Measurements from ENCODE around the gene ASF1B.
A peak's percentile ranks its signal among the peaks of the same experiment; 100 is the strongest.

ASF1B gene

DNA sequence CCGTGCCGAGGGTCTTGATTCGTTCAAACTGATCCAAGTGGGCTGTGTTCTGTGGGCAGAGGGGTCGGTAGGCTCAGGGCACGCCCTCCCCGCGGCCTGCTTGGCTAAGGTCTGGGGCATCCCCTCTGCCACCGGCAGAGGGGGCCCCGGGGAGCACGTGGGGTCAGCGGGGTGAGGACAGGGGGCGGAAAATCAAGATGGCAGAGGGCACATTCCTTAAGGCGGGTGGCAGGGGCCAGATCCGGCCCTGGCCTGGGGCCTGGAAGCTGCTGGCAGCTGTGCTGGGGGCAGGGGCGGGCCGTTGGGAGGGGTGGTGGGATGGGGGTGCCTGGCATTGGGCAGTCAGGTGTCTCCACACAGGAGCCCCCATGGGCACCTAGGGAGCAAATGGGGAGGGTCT, 29.5 kb downstream of the ASF1B start:
- no peak for DNase-seq

DNA sequence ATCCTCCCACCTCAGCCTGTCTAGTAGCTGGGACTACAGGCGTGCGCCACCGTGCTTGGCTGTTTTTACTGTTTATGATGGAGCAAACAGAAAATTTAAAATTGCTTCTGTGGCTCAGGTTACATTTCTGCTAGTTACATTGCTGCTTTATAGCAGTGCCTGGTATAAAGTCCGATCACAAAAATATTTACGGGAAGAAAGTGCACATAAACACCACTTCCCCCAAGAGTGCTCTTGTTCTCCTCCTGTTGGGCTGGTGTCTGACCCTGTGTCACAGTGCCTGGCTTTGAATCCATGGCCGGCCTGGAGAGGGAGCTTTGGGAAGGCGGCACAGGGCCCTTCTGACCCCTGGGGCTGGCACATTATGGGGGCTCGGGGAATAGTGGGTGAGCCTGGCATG, 30.7 kb downstream of the ASF1B start:
- DNase-seq, result no peak

DNA sequence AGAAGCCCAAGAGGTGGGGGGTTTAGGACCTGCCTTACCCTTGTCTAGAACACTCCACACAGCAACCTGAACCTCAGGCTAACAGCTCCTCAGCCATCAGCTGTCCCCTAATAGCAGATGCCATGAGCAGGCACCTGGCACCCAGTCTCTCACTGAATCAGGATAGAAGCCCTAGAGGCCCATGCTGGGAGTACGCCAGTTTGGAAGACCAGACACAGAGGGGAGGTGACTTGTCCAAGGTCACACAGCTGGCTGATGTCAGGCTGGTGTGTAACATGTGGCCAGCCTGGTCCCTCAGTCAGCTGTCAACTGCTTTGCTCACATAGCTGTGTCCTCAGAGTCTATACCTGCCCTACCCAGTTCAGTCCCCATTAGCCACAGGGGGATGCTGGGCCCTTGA, 33.1 kb downstream of the ASF1B start:
- DNase-seq, result no peak

DNA sequence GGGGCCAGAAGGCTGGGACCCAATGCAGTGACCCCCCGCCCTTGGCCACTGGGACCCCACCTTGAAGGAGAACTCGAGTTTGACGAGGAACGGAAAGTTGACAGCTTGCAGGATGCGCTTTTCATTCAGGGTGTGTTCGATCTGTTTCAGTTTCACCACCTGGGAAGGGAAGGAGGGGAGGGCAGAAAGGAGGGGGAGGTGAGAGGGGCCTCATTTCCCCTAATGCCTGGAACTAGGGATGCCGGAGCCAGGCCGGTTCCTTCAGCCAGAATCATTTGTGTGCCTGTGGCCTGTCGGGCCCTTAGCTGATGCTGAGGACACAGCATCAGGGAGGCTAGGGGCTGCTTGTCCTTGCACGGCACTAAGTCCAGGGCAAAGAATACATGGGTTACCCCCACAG, 33.6 kb downstream of the ASF1B start:
- no peak for DNase-seq

DNA sequence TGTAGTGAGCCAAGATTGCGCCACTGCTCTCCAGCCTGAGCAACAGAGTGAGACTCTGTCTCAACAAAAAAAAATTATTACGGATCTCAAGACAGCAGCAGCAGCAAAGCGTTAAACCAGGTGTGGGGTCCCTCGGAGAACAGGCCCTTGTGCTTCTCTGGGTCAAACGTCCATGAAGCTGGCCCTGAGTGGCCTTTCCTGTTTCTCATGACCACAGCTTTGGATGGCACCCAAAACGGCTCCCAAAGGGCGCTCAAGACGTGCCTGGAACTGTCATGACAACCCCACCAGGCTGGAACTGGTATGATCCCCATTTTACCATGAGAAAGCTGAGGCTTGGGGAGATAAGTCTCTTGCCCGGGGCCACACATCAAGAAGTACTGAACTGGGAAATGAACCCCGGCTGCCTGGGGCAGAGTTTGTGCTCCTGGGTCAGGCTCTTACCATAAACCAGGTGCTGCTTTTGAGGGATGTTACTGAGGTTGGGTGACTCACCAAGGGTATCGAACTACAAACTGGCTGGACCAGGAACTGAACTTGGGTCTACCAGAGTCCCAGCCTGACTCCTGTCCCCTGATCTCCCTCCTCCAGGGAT, 34.2 kb downstream of the ASF1B start:
- no peak for DNase-seq

DNA sequence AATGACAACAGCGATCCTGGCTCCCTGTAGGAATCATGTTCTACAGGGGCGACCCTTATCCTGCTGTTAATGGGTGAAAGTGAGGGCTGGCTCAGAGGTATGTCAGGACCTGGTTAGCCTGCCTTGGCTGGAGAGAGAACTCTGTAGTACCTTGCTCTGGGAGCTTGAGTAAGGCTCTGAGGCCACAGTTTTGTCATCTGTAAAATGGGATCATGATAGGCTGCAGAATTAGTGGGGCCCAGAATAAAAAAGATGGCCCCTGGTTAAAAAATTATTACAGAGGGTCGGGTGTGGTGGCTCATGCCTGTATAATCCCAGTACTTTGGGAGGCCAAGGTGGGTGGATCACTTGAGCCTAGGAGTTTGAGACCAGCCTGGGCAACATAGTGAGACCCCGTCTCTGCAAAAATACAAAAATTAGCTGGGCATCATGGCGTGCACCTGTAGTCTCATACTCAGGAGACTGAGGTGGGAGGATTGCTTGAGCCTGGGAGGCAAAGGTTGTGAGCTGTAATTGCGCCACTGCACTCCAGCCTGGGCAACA, 35.3 kb downstream of the ASF1B start:
- DNase-seq, result no peak

DNA sequence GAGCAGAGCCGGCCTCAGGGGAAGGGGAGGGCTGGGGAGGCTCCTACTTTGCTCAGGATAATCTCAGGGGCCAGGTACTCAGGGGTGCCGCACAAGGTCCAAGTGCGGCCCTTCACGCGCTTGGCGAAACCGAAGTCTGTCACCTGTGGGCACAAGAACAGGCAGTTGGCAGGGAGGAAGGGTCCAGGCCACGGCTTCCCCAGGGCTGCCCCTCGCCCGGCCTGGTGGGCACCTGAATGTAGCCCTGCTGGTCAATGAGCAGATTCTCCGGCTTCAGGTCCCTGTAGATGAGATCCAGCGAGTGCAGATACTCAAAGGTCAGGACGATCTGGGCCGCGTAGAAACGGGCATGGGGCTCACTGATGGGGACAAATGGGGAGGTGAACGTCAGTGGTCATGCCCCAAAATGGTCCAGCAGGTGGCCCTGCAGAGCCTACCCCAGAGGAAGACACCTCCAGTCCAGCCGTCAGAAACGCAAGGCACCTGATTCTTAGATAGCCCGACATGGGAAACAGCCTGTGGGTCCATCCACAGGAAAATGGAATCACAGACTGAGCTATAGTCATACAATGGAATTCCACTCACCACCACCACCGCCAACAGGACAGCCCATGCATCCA, 38.7 kb downstream of the ASF1B start:
- DNase-seq, result no peak

DNA sequence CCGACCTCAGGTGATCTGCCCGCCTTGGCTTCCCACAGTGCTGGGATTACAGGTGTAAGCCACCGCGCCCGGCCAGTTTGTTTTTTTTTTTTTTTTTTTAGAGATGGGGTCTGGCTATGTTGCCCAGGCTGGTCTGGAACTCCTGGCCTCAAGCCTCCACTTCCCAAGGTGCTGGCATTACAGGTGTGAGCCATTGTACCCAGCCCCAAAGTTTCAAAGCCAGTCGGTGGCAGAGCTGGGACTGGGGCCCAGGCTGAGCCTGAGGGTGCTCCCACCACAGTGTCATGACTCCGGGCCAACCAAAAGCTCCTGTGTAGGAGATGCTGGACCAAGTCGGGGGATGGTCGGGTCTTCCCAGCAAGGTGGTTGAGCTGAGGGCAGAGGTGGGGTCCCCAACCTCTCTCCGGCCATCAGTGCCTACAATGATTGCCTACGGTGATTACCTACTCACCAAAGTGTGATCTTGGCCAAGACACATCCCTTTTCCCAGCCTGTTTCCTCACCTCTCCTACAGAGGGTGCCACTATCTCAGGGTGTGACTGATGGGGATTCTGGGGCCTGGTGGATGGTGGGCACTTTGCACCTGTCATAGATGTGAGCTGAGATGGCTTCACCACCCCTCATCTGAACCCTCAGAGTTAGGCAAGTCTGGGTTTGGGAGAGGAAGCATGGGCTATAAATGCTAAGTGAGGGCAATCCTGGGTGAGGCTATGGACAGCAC, 40.0 kb downstream of the ASF1B start:
- no peak for DNase-seq

DNA sequence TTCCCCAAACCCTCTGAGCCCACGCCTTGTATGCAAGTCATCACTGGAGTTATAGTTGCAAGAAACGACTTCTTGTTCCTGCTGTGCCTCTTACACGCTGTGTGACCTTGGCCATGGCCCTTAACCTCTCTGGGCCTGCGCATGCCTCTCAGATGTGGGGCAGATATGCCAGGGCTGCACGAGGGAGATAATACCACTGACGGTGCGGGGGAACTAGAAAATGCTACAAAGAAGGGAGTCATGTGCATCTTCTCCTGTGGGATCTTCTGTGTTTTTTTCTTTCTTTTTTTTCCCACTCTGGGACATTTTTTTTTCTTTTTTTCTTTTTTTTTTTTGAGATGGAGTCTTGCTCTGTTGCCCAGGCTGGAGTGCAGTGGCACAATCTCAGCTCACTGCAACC, 41.5 kb downstream of the ASF1B start:
- DNase-seq, result no peak

DNA sequence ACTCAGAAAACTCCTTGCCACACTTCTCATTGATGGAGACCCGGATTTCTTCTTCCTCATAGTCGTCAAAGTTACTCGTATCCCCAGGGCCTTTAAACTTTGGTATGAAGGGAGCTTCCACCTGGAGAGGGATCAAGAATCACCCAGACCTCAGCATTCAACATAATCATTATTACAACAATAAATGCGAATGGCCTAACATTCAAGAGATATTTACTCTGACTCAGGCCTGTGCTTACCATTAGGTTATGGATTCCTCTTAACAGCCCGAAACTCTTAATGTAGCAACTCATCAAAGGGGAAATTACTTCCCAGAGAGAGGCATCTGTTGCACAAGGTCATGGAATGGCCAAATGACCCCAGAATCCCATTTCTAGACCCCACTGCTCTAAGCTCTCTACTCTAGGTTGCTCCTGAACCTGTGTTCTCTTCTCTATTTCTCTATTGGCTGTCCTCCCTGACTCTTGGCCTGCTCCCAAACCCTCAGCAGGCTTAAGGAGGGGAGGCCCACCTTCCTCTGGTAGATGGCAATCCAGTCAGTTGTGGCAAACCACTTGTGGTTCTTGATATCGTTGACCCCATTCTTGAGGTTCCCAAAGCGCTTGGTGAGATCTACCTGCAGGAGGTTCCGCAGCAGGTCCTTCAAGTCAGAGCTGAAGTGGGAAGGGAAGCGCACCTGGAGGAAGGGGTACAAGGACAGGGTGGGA, 43.1 kb downstream of the ASF1B start:
- DNase-seq, result no peak

DNA sequence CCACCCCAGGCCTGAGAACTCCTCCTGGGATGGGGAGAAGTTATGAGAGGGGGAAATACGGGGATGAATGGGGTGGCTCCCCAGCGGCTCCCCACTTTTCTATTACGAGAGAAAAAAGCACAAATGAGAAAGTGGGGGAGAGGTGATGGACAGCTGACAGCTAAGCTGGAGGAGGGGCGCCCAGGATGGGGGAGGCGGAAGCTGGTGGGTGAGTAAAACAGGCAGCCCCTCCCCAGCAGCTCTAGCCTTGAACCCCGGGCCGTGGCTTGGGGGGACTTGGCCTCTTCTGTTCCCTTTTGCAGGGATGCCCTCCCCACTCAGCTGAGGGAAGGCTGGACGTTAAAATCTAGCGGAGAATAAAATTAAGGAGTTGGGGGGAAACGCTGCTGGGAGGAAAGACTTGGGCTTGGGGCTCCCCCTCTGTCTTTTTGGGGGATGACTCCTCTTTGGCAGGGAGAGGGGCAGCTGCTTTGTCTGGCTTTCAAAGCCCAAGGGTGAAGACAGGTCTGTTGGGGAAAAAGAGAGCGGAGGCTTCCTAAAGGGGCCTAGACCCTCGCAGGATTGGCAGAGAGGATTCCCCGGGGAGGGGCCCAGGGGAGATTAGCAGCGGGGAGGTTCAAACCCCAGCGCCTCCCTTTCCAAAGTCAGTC, 44.5 kb downstream of the ASF1B start:
- DNase-seq, result peak; percentile 27

DNA sequence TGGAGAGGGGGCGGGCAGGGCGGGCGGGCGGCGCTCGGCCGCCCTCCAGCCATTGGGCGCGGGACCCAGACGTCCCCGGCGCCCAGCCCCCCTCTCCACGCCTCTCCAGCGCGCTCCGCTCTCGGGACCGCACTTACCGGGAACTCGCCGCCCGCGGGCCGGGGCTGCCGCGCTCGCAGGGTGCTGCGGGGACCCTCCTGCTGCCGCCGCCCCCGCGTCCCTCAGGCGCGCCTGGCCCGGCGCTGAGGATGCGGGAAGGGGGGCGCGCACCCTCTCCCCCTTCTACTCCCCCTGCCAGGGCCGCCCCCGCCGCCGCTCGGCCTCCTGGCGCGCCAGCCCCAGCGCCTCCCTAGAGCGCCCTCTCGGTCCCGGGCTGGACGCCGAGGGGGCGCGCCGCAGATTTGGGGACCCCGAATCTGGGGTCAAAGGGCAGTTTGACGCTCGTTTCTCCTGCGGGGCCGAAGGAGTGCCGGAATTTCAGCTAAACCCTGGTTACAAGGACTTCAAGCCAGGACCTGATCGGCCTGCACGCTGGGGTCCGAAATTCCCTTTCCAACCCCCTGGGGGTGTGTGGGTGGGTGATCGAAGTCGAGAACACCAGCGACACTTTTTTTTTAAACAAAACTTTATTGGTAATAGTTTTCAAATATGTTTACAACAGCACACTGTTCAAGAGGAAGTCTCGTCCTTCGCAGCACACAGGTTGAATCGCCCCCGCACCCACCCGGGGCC, 45.1 kb downstream of the ASF1B start:
- DNase-seq, result peak; percentile 42

DNA sequence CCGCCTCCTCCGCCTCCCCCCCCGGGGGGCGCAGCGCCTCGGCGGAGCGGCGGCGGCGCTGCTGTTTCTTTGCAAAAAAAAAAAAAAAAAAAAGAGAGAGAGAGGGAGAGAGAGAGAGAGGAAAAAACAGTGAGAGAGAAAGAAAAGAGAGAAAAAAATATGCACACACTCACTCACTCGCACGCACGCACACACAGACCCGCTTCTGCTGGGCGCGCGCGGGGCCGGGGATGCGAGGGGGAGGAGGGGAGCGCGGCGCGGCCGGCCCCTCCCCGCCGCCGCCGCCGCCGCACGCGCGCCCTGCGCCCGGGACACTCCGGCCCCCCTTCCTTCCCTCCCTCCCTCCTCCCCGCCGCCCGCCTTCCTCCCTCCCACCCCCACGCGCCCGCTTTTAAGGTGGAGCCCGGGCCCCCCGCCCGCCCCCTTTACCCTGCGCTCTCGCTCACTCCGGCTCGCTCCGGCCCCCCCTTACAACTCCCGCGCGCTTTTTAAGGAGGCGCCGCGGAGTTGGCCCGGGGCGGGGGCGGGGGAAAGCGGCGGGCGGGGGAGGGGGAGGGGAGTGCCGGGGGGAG, 45.8 kb downstream of the ASF1B start, which contains the start of gene SAMD1:
TSS of gene SAMD1 (minus strand) at position 243 of the 572 bp plus-strand sequence.
- peak; percentile 78 for DNase-seq

DNA sequence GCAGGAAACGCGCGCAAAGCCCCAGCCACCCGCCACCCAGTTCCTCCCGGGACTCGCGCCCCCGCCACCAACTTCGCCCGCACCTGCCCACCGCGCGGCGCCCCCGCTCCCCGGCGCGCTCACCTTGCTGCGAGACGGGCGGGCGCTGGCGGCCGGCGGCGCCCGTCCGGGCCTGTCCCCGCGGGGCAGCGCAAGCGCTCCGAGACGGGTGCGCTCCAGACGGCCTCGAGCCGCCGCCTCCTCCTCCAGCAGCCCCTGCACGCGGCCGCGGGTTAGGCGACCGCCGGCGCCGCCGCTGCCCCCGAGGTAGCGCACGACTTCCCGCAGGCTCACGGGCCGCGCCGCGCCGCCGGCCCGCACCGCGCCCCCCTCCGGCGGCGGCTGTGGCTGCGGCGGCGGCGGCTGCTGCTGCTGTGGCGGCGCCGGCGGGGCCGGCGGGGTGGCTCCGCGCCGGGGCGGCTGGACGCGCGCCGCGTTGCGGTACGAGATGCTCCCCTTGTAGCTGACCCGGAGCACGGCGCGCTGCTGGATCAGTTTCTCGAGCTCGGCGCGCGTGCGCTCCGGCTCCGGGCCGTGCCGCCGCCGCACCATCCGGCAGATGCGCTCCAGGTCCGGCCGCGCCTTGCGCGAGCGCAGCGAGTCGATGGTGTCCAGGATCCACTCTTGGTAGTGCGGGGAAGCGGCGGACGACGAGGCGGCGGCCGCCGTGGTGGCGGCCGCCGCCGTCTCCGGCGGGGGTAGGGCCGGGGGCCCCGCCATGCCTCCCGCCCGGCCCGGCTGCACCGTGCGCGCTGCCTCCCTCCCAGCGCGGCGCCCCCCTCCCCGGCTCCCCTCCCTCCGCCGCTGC, 46.5 kb downstream of the ASF1B start:
- DNase-seq, result peak; percentile 31

DNA sequence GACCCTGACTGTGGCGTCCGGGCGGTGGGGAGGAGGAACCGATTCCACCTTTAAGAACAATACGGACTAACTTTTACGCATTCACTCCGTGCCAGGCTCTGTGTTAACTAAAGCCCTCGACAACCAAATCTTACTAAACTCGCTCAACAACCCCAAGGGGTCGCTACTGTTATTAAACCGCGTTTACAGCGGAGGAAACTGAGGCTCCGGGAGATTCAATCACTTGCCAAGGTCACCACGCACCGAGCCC, 47.1 kb downstream of the ASF1B start:
- no peak for DNase-seq

DNA sequence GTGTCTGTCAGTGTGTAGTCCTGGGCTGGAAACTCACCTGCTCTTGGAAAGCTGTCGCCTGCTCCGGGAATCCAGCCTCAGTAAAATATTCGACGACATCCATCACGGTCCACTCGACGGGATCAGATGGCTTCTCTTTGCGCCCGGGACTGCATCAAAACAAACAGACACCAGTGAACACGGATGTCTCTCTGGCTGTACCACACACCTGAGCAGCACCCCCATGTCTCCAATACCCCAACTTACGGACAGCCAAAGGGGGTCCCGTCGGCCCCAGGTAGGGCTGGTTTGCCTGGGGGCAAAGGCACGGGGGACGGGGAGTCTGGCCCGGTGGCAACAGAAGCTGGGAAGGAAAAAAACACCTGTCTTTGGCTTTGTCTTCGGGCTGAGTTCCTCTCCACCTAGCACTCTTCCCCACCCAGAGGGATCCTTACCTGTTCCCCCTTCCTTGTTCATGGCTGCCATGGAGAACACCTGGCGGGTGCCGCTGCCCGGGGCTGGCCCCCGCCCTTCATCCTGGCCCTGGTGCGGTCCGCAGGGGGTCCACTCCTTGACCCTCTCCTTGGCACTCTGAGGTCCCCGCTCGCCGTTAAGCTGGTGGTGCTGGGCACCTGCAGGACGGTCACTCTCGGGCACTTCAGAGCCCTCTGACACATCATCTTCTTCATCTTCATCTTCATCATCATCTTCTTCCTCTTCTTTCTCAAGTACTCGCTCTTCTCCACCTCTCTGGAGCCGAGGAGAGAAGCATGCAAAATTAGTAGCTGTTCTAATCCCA, 47.6 kb downstream of the ASF1B start:
- DNase-seq, result no peak

DNA sequence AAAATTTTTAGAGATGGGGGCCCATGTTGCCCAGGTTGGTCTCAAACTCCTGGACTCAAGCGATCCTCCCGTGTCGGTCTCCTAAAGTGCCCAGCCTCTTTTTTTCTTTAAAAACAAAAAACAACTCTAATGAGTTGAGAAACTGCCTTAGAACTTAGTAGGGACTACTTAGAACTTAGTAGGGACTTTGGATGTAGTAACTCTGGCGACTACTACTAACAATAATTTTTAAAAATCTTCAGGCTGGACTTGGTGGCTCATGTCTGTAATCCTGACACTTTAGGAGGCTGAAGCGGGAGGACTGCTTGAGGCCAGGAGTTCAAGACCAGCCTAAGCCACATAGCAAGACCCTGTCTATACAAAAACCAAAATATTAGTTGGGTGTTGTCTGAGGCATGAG, 50.3 kb downstream of the ASF1B start:
- DNase-seq, result no peak

DNA sequence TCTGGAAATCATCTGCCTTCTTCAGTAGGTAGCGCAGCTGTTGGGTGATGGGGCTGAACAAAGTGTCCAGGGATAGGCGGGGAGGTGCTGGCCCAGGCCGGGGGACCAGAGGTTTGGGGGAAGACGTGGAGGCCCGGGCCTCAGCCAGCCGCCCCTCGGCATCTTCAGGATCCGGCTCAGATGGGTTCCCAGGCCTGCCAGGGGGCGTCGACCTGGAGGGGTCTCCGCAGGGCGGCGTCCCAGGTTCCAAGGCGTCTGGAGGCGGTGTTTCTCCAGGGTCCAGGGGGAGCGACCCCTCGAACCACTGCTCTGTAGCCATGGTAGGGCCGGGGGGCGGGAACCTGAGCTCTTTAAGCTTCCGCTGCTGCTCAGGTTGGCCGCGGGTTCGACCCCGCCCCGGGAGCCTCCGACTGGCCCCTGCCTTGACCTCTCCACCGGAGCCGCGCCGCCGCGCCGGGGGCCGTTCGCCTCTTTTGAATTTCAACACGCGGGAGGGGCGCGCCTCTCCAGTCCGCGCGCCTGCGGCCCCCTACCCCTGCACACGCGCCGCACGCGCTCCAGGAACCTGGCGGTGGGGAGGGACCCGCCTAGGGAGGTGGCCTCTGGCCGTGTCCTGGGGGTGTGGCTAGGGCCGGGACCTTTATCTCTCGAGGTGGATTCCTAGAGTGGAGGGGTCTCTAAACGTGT, 50.9 kb downstream of the ASF1B start, which contains the start of gene C19orf67:
TSS of gene C19orf67 (minus strand) at position 475 of the 687 bp plus-strand sequence. CDS start at position 319, 156 bp downstream.
- no peak for DNase-seq

DNA sequence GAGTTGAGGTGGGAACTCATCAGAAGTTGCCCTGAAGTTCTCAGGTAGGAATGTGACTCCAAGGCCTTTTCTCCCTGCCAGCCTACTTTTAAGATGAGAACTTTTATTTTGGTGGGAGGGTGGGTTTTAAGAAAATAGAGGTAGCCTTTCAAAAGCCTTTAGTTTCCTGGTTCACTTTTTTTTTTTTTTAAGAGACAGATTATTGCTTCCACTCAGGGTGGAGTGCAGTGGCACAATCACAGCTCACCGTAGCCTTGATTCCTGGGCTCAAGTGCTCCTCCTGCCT, 53.8 kb downstream of the ASF1B start:
- no peak for DNase-seq

All from effector CD4-positive, alpha-beta T cell (primary cell).